HG03139 (cell line): Measurements from ENCODE around the gene ADTRP.
"Not testable (repeated sequence)": the region's sequence is repeated elsewhere in the genome, so short reads cannot be mapped to it uniquely, and the experiment has no call there.

Experiments
- ATAC-seq: cut with Tn5 transposase; IDR thresholded peaks from one replicate; pipeline ENCODE4 v1.9.1; 2021; ENCODE audit not compliant: unreplicated experiment

Gene ADTRP

DNA sequence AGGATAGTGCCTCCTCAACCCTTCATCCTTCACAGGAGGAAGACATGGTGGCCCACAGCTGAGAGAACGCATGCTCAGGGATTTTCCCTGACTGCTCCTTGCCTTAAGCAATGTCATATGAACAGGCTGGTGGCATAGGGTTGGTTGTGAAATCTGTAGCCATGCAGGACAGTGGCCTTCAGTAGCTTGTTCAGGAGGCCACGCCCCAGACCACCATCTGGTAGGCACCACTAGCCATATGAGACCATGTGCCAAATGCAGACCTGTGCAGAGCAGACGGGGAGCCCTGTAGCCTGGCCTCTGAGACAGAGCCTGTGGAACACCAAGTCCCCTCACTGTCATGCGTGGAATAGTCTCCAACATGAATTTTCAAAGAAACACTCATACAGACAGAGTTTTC lies 76.5 kb downstream of the ADTRP start:
- ATAC-seq, result no peak

DNA sequence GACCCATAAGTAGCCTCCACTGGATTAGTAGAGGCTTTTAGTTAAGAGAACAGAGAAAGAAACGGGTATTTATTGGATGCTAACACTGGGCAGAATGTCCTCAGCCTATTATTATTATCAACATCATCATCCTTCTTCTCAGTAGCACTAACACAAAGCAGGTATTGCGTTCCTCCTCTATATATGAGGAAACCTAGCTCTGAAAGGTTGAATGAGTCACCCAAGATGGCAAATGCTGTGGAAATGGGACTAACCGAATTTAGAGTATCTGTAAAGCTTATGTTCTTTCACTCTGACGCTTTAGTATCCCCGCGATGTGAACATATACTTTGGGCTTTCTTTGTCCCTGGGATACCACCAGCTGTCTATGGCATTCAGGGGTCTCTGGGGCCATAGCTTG lies 77.0 kb downstream of the ADTRP start:
- ATAC-seq, result no peak

- no peak for ATAC-seq
These were observed 78.4 kb downstream of the ADTRP start for GRCh38 chr6:11700118-11700718.

DNA sequence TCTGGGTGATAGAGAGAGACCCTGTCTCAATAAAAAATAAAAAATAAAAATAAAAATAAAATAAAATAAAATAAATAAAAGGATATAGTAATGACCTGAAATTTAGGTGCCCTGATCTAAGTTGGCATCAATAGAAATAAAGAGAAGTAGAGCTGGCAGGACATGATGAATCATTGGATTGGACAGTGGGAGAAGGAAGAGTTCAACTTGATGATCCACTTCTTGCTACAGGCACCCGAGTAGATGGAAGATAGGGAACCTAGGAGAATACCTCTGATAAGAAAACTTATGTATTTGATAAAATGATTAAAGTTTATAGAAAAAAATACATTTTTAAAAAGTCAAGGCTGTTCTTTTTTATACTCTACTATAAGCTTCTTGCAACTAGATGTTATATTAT lies 79.0 kb downstream of the ADTRP start:
- no peak for ATAC-seq

GRCh38 chr6:11692451-11693376 lies 85.9 kb downstream of the ADTRP start:
- ATAC-seq, result no peak

- ATAC-seq, result no peak
These were observed 88.8 kb downstream of the ADTRP start for GRCh38 chr6:11689847-11690246.

- not testable (repeated sequence) for ATAC-seq
These were observed 89.2 kb downstream of the ADTRP start for GRCh38 chr6:11689400-11689799.

DNA sequence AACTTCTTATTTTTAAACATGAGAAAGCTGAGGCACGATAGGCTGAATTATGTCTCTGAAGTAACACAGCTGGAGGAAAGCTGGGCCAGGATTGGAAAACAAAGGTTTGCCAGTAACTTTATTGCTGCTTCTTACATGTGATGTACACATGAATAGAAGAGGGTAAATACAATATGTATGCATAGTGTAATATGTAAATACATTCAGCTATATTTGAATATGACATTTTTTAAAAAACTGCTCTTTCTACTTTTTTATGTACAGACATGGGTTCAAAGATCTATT lies 90.2 kb downstream of the ADTRP start:
- no peak for ATAC-seq

DNA sequence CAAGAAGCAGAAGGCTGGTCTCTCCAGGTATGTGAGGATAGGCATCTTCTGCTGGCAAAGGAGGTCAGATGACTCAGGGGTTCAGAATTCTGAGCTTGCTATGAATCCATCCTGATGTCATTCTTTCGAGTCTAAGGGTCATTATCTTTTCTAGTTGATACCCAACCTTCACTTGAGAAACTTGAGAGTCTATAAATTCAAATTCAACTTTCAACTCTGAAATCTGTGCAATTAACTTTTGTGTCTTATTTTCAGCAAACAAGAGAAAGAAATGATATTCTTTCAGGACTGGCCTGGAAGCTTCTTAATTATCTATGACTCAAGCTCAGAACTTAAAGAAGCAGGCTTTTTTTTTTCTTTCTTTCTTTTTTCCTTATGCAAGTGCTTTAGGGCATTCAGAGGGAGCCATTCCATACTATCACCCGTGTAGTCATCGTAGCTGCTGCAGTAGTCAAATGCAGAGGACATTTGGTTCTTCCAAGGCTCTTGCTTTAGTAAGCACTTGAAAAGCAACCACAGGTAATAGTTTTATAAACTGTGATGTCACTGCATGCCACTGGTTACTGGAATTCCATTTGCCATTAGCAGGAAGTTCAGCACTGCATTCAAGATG lies 93.0 kb downstream of the ADTRP start:
- ATAC-seq, result no peak

- ATAC-seq, result no peak
These were observed 93.6 kb downstream of the ADTRP start for GRCh38 chr6:11684901-11685480.

GRCh38 chr6:11683871-11684270 lies 94.7 kb downstream of the ADTRP start:
- ATAC-seq, result no peak

- ATAC-seq, result no peak
These were observed 96.0 kb downstream of the ADTRP start for GRCh38 chr6:11682561-11682975.

- no peak for ATAC-seq
These were observed 96.8 kb downstream of the ADTRP start for GRCh38 chr6:11681770-11682169.

DNA sequence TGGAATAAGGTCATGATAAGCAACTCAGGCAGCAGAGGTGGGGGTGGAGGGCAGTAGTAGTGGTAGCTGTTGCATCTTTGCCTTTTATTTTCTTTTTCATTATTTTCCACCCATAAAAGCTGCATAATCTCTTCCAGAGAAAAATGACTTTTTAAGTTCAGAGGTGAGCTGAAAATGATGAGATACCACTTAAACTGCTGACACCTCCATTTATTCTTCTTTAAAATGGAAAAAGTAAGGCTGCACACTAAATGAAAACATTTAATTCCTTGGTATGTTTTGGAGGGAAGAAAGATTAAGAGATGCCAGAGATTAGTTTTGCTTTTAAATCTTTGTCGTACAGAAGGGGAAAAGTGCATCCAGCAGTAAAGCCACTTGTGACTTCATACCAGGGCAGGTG lies 97.2 kb downstream of the ADTRP start:
- ATAC-seq, result no peak

- not testable (repeated sequence) for ATAC-seq
These were observed 98.1 kb downstream of the ADTRP start for GRCh38 chr6:11680479-11680878.

DNA sequence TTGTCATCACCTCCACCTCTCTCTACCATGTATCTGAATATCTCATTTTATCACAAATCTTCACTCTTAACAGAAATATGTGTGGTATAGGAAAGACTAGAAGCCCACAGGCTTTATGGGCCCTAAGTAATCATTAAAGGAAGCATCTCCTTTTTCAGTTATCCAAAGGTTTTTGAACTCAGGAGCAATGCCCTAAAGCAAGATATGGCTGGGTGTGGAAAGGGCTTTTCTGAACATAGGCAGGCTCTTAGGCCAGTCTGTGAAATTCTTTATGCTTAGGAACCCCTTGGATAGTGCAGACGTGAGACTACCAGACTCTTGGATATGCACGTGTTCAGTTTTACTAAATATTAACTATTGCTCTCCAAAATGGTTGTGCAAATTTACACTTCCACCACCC lies 99.5 kb downstream of the ADTRP start:
- ATAC-seq, result no peak

DNA sequence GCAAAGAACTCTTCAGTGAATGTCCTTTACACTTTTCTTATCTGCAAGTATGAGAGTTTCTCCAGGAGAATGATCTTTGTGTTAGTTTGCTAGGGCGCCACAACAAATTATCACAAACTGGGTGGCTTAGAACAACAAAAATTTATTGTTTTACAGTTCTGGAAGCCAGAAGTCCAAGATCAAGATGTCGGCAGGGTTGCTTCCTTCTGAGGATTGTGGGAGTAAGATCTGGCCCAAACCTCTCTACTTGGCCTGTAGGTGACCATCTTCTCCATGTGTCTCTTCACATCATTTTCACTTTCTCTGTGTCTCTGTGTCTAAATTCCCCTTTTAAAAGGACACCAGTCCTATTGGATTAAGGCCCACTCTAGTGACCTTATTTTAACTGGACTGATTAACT lies 103.0 kb downstream of the ADTRP start:
- no peak for ATAC-seq

GRCh38 chr6:11672669-11673068 lies 105.9 kb downstream of the ADTRP start:
- no peak for ATAC-seq

DNA sequence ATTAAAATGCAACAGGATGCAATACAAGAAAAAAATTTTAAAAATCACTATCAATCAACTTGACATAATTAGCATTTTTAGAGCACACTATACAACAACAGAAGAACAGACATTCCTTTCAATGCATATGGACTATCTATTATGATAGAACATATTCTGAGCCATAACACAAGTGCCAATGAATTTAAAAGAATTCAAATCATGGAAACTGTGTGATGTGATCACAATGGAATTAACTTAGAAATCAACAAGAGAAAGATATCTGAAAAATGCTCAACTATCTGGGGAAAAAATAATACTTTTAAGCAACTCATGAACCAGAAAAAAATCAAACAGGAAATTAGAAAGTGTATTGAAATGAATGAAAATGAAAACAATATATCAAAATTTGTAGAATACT lies 106.3 kb downstream of the ADTRP start:
- no peak for ATAC-seq

- no peak for ATAC-seq
These were observed 108.9 kb downstream of the ADTRP start for GRCh38 chr6:11669696-11670095.

DNA sequence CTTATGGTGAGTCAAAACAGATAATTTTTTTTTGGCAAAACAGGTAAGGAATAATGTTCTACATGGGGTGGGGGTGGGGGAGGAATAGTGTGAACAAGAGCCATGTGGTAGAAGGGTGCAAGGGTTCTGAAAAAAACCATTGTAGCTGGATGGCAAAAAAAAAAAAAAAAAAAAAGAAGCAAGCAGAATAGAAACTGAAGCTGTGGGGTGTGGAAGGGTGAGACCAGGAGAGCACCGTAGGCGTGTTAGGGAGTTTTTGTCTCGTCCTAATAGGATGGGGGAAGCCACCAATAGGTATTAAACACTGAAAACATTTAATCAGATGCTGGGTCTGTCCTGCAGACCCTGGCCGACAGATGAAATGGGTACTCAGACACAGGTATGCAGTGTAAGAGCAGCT lies 110.1 kb downstream of the ADTRP start:
- no peak for ATAC-seq

DNA sequence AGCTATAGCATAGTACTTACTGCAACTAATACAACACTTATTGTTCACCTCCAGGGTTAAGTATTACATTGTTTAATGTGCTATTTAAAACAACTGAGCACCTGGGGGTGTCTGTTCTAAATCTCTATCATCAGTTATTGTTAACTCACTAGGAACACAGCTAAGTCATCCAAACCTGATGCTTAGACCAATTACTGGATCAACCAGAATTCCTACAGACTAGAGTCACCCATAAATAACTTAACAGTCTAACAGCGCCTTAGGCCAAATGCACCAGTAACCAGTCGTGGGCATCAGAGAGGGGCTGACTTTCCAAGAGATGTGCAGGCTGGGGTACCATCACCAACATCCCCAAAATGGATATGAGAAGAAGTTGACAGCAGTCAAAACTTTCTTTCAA lies 110.7 kb downstream of the ADTRP start:
- no peak for ATAC-seq
